NCI-H1105 (cell line): ENCODE data around the gene UNC50.

Source experiments
- DNase-seq: peaks from one replicate; lab custom pipeline; 2025; lab: John Stamatoyannopoulos, UW

The UNC50 gene

DNA sequence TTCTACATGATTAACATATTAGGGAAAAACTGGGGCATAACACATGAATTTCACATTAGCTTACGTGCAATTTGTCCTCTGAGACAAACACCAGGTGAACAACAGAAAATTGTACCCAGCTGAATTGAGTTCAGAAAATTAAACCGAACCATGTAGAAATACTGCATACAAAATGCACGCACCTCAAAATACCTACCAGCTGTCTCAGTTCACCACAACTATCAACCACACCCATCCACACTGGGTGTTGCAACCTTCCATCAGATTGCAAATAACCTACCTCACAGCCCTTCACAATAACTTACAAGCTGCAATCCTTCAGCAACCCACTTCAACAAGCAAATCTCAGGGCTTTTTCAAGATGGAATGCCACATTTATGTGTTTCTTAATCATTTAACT, 55.9 kb downstream of the UNC50 start:
- no peak for DNase-seq

DNA sequence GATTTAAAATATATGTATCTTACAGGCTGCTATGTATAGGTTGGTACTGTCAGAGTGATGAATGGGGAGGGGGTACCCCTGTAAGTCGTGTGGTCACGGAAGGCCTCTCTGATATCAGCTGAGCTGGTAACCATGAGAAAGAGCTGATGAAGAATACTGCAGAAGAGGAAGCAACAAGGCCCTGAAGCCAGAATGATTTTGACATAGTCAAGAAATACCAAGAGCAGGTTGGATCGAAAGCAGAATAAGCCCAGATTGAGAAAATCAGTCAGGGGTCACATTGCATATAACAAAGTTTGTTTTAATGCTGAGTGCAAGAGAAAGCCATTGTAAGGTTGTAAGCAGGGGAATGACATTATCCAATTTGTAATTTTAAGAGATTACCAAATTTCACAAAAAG, 57.3 kb downstream of the UNC50 start:
- no peak for DNase-seq
